Activated T-cell treated with anti-CD3 and anti-CD28 coated beads for 48 hours (primary cell): ENCODE results near the gene ARHGEF11.

Experiments
- DNase-seq: peaks from one replicate; pipeline ENCODE4 v3.0.0-alpha.2; 2020; ENCODE audit warnings: low read depth

The ARHGEF11 gene

DNA sequence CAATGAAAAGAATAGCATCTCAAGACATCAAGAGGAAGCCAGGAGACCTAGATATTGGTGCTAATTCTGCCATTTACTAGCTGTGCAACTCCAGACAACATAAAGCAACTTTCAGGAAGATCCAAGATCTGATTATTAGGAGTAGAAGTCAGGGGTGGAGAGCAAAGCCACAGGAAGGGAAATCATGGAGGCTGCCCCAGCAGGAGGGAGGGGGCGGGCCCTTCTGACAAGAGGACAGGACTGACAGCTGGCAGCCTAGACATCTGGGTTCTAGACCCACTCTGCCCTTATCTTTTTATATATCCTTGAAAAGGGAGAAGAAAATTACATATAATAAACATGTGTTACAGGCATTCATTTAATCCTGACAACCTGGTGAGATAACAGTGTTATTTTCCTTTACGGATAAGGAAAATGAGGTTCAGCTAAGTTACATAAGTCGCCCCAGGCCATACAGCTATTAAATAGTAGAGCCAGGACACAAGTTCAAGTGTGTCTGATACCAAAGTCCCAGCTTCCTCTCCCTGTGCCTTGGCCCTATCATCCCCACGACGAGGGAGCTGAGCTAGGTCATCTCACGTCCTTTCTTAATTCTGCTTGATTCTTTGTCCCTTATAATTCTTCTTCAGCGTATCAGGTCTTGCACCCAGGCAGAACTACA lies 46.6 kb downstream of the ARHGEF11 start:
- no peak for DNase-seq

DNA sequence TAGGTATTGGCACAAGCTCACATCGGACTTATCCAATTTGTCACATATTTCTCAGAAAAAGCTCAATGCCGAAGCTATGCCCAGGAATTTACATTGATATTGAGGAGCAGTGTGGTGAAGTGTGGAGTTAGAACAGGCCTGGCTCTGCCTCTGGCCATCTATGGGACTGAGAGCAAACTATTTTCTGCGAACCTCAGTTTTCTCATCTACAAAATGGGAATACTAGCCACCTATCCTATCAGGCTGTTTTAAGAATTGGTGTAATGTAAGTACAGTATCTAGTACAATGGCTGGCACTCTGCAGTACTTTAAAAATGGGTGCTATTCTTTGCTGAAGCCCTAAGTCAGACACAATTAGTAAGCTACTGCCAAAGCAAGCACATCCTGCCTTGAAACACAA lies 47.2 kb downstream of the ARHGEF11 start:
- no peak for DNase-seq

DNA sequence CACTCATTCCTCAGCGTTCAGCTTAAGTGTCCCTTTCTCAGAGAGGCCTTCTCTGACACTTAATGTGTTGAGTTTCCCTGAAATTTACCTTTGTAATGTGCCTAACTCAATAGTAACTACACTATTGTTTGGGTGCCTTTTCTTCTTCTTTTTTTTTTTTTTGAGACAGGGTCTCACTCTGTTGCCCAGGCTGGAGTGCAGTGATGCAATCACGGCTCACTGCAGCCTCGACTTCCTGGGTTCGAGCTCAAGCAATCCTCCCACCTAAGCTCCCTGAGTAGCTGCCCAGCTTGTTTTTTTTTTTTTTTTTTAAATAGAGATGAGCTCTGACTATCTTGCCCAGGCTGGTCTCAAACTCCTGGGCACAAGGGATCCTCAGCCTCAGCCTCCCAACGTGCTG lies 50.1 kb downstream of the ARHGEF11 start:
- no peak for DNase-seq

DNA sequence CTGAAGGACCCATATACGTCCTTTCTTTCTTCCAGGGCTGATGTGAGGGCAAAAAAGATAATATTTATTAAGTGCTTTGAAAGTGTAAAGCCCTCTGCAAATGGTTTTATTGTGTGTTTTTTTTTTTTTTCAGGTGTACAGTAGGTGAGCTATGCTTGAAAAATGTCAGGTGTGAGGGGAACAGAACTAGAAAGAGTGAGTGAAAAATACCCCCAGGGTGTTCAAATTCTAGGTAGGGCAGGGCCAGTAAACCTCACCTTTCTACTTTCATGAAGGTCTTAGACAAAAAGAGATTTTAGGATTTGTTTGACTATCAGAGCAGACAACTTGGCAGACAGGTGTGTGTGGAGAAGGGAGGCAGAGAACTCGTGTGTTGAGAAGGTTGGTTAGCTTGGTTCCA lies 51.3 kb downstream of the ARHGEF11 start:
- no peak for DNase-seq

DNA sequence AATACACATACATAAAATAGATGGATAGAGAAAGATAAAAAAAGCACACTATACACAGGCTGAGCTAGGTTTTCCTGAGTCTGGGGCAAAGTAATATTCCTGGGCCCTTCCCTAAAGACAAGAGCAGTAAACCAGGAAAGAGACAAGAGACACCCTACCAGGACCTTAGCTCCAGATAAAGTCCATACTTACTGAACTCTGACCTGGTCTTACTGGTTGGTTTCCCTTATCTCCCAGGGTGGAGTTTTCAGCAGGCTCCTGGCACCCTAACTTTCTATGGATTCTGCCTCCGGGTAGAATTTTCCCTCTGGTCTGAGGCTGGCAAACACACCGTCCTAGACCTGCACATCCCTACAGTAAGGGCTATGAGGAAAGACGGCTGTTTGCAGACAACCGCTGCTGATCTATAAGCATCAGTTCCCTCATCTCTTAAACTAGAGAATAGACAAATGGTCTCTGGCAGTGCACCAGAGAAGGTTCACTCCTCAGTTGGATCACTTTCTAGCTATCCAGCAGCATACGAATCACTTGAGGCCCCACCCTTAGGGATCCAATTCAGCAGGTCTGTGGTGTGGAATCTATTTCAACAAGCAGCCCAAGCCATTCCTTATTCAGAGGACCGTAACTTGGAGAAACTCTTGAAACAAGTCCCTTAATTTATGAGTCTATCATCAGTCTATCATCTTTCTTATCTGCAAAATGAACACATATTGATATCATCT lies 52.0 kb downstream of the ARHGEF11 start:
- DNase-seq: no peak

DNA sequence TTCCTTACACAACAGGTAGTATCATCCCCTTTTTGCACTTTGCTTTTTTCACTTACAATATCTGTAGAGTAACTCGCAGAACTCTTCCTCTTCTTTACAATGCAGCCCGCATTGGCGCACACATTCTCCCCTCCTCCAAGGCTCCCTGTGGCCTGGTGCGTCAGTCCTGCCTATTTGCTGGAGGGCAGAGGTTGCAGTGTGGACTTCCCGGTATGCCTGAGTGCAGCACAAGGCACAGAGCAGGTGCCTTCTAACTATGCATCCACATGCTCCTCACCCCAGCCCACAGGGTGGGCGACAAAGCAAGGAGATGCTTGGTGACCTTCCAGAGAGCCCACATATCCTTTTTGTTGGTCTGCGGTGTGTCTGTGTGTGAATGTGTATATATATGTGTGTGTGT lies 53.3 kb downstream of the ARHGEF11 start:
- no peak for DNase-seq

DNA sequence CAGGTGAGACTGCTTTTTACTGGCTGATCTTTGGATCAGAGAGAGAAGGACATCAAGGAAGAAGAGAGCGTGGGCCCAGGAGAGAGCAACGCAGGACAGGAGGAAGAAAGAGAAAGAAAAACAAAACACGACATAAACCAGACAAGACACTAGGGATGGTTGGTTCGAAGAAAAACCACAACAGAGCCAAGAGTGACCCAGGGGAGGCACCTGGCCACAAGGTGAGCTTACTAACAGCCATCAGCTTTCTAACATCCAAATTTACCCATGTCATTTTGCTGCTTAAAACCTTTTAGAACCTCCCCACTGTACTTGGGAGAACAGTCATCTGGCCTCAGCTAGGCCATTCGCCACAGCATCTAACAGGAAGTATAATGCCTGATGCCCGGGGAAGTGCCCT lies 57.8 kb downstream of the ARHGEF11 start:
- no peak for DNase-seq

DNA sequence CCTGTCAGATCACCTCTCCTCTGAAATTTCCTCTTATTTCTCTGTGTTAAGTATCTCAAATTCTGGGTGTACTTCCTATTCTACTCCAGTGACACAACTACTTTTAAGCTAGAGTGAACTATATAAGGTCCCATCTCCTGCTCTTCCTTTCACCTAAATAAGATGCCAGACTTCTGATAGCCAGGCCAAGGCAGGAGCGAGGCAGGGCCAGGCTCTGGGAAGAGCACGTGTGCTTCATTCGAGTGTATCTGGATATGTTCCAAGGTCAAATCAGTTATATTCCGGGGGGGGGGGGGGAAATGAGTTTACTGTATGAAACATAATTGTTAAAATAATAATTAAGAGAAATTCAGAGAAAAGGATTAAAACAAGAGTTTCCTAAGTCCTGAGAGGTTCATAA lies 65.0 kb downstream of the ARHGEF11 start:
- DNase-seq: no peak

DNA sequence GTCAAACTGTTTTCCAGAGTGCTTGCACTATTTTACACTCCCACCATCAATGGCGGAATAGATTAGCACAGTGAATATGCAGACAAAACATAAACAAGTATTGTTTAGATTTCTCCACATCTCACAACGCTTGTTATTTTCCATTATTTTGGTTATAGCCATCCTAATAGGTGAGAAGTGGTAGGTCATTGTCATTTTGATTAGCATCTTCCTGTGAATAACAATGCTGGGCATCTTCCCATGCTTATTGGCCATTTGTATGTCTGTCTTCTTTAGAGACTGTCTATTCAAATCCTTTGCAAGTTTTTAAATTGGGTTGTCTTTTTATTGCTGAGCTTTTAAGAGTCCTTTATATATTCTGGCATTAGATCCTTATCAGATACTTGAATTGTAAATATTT lies 70.5 kb downstream of the ARHGEF11 start:
- no peak for DNase-seq

DNA sequence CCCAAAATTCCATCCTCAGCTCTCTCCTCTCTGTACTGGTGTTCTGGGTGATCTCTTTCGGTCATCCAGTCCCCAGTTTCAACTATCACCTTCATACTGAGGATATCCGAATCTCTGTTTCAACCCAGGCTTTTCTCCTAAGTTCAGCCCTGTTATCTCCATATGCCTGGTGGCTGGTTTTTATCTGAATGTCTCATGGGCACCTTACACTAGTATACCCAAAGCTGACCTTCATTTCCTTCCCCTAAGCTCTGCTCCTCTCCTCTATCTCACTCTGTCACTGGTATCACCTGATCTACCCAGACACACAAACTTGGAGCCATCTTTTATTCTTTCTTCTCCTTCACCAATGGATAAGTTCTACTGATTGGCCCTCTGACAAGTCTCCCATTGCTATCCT lies 72.1 kb downstream of the ARHGEF11 start:
- DNase-seq: no peak

DNA sequence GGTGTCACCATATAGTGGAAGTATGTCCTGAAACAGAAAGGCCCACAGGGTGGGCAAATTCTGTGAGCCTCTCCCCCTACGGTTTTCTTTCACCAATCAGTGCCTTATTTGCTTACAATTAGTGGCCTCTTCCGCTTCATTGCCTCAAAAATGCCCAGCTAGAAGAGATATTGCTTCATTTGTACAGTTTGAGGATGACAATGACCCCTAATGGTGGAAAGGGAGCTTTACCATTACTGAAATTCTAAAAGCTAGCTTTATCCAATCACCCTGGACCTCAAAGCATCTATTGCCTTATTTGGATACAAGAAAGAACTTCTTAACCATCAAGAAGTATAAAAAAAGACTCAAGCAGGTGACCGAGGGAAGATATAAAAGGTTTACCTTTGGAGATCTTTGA lies 75.5 kb downstream of the ARHGEF11 start:
- no peak for DNase-seq

DNA sequence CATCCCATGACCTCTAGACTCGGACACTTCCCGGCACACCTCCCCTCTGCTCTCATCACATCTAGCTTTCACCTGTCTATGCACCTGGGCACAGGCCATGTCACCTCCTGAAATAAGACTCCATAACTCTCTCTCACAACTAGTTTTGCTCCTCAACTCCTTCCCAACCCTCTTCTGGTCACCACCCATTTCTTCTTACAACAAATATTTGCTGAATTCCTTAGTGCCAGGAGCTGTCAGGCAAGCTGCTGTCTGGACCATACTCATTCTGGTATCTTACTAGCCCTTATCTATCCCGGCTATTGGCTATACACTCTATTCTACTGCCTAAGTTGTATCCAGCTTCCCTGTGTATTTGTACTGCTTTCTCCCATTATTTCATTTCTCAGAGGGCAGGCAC lies 76.0 kb downstream of the ARHGEF11 start:
- DNase-seq: no peak

DNA sequence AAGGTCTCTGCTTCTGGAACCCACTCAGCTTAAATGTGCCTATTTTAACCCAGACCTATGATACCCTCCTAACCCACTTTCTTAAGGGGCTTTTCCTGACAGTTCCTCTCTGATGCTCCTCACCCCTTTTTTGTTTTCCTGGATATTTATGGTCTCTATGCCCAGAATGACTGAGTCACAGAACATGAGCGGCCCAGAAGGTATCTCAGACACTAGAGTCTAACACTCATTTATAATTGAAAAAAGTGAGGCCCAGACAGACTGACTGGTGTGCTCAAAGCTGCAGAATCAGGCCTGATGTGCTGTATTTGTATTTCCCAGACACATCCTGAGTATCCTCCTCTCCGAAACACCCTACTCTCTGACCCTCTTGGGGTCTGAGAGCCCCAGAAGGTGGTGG lies 81.1 kb downstream of the ARHGEF11 start:
- DNase-seq: no peak

DNA sequence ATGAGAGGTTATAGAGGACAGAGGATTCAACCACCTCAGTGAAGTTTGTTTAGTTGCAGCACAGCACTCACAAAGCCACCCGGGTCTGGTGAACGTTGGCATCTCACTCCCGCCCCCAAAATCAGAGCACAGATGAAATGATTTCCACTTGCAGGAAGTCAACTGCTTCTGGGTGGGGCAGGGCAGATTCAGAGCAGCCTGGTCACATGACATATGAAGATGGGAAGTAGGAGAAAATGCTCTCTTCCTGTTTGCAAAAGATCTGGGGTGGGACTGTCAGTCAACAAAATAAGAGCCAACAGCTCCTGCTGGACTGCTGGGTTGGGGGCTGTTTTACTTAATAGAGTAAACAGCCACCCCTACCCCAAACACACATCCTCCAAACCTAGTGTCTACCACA lies 81.9 kb downstream of the ARHGEF11 start:
- peak; percentile 20 for DNase-seq

DNA sequence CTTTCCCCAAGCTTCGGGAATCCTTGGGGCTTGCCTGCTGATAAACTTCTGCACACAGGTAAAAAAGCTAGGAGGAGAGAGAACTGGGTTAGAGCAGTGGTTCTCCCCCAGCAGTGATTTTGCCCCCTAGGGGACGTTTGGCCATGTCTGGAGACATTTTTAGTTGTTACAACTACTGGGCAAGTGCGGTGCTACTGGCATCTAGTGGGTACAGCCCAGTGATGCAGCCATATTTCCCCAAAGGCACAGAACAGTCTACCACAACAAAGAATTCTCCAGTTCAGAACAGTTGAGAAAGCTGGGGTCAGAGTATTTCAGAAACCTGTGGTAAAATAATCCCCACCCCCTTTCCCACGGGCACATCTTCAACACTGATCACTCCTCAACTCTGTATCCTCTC lies 83.8 kb downstream of the ARHGEF11 start:
- DNase-seq: peak; percentile 23

DNA sequence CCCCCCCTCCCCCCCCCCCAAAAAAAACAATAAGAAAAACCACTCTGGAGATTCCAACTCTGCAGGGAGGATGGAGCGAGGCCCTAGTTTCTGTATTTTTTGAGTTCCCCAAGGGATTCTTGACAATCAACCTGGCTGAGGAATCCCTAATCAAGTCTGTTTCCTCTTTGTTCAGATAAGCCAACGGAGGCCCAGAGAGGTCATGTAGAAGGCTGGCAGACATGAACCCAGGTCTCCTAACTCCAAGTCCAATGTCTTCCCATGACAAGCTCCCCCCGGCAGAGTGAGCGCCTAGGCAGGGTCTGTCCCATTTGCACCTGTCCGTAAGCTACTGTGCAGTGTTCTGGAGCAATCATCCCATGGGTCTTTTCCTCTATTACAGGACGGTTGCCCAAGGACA lies 85.6 kb downstream of the ARHGEF11 start:
- DNase-seq: no peak

DNA sequence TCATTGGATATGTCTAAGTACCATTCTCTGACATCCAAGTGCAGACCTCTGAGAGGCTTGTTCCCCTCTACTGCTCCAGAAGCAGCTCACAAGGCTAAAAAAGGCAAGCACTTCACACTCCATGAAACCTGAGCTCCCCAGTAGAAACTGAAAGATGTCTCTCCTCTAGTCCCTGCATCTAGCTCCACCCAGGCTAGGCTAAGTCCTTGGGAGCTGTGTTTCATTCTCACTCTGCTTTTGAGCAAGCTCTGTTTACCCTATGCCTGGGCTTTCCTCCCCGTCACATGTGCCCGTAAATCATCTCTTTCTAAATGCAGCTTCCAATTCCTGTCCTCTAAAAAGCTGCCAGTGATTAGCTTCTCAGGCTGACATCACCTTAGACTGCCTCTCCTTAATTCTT lies 86.1 kb downstream of the ARHGEF11 start:
- DNase-seq: no peak

DNA sequence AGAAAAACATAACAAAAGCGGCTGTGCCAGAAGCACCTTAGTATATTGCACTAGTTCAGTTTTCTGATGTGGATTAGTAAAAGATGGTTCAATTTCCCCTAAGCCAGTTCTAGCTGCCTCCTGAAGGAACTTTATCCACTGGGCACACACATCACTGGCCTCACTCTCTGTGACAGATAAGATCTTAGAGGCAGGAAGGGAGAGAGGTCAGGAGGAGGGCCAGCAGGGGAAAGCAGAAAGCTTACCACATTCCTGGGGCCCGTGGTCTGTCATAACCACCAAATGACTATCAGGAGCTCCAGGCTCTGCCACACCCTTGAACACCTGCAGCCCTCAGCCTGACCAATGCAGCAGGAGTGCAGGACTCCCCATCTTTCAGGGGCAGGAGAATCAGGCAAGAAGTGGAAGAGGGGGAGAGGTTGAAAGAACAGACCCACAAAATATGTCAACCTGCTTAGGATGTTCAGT lies 87.3 kb downstream of the ARHGEF11 start:
- DNase-seq: no peak

DNA sequence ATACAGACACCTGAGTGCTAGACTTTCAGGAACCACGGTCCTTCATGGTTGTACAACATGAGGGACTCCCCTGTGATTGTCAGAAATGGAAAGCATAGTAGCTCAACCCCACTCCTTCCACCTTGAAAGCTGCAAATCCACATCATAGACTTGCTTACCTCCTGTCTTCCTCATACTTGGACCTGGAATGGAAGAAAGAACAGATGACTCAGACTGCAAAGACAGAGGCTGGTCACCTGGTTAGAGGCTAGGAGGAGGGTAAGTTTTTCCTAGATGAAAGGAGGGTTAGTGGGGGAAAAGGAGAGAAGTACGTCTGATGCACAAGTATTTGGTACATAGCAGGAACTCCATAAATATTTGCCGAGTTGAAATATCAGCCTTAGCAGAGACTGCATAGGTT lies 87.9 kb downstream of the ARHGEF11 start:
- DNase-seq: no peak

DNA sequence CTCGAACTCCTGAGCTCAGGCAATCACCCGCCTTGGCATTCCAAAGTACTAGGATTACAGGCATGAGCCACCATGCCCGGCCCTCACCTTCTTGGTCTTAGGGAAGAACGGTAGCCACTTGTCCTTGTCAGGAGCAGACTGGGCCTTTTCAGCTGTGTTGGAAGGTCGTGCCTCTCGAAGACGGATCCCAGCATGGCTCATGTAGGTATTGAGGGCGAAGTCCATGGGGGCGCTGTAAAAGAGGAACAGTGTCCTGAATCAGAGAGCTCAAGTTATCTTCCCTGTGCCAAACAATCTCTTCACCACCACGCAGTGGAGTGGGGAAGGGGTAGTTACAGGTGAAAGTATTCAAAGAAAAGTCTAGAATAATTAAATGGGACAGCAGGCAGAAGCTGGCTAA lies 89.2 kb downstream of the ARHGEF11 start:
- DNase-seq: no peak

DNA sequence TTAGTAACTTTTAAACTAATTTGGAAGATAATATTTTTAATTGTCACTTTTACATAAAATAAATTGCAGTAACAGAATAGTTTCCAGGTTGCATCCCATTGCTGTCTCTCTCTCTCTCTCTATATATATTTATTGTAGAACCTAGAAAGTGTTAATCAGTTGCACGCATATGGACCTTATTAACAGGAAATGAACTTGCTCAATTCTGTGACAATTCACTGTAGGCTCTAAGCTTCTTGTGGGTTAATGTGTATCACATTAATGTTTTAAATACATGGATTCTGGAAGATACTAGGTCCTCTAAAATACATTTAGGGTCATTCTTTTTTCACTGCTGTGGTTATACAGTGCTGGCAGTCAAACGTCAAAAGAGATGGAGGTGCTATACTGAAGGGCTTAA lies 92.0 kb downstream of the ARHGEF11 start:
- no peak for DNase-seq

DNA sequence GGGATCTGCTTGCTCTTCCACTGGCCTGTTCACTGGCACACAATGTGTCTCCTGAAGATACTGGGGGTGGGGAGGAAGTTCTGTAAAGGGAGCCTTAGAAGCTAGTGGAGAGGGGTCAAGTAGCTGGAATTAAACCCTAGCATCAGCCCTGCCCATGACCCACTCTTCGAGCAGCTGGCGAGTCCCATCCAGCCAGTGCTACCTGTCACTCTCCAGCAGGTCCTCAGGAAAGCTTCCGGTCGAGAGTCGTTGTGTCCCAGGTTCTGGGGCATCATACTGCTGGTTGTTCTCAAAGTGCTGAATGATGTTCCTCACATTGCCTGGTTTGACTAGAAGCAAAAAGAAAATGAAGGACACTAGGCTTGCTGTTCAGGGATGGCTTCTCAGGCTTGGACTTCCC lies 94.2 kb downstream of the ARHGEF11 start:
- no peak for DNase-seq

DNA sequence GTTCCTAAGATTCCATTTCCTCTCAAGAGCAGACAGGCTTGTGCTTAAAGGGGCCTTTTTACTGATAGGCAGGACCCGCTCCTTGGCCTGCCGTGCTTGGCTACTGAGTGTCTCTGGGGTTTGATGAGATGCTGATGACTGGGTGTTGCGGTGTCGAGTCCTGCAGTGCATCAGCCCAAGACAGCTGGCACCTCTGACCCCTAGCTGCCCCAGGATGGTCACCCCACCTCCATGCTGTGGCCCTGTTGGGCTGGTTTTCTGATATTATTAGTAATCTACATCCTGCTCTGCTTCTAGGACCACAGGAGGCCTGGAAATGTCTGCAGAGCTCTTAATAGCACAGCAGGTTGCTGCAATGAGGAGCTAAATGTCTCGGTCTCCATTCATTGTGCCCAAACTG lies 96.4 kb downstream of the ARHGEF11 start:
- DNase-seq: no peak

DNA sequence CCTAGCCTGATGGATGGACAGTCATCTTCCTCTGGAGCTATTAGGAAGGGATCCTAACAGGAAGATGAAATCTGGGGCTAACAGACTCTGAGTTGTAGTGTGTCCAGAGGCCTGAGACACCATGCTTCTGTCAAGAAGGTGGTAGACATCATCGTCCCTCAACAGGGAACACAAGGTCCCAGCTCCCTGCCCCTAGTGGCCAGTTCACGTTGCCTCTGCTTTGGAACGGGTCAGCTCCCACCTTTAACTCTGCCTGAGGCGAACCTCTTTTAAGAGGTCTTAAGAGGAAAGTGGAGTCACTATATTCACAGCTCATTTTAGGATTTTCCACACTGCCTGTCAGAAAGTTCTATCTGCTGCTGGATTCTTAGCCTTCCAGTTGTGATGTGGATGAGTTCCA lies 96.8 kb downstream of the ARHGEF11 start:
- DNase-seq: no peak
